Measurements from ENCODE around the gene LMBR1.
"Not testable (repeated sequence)": the region's sequence is repeated elsewhere in the genome, so short reads cannot be mapped to it uniquely, and the experiment has no call there.

Gene LMBR1

DNA sequence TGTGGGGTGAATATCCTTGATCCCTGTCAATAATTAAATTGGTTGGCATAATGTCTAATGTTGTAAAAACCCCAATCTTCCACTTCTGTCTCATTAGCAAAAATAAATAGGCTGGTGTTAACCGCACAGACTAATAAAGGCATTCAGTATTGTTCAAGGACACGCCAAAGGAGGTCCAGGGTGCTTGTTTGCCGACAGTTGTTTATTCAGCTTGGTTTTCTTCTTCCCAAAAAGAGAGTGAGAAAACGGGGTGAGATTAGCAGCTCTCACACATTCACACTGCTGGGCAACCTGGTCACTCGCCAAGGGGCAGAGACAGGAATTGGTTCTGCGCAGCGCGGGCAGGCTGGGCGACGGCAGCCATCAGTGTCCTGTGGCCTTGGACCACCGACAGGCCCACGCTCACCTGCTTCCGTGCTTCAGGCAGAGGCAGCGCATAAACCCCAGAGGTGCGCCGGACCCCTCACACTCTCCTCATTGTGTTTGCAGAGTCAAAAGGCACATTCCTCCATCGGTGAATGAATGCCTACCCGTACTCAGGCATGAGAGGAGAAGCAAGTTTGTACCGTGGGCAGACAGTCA, 26.2 kb upstream of the LMBR1 start:
- DNase-seq (ENCODE audit: low read depth): no peak
- TF ChIP-seq, protein P1, sequence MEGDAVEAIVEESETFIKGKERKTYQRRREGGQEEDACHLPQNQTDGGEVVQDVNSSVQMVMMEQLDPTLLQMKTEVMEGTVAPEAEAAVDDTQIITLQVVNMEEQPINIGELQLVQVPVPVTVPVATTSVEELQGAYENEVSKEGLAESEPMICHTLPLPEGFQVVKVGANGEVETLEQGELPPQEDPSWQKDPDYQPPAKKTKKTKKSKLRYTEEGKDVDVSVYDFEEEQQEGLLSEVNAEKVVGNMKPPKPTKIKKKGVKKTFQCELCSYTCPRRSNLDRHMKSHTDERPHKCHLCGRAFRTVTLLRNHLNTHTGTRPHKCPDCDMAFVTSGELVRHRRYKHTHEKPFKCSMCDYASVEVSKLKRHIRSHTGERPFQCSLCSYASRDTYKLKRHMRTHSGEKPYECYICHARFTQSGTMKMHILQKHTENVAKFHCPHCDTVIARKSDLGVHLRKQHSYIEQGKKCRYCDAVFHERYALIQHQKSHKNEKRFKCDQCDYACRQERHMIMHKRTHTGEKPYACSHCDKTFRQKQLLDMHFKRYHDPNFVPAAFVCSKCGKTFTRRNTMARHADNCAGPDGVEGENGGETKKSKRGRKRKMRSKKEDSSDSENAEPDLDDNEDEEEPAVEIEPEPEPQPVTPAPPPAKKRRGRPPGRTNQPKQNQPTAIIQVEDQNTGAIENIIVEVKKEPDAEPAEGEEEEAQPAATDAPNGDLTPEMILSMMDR (IDR thresholded peaks at IDR 0.05; ENCODE audit: control insufficient read depth, insufficient read depth, low read depth, low read length, missing control alignments): no peak
- H3K4me3 ChIP-seq (ENCODE audit: control insufficient read depth, low read depth, low read length): no peak overlapping the region

DNA sequence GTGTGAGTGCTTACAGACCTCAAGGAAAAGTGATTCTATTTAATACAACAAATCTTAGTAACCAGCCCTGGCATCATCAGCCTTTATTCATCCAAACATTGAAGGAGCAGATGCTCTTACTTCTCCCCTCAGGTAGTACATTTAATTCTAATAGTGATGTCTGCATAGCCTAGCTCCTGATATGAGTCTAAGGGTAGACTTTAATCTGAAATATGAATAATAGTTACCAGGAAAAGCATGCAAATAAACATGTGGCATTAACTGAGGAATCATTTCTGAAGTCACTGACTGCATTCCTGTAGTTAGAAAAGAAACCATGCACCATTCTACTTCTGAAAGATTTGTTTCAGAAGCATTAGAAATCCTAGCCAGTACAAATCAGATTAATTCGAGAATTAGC, 25.7 kb upstream of the LMBR1 start:
- no peak for DNase-seq (ENCODE audit: low read depth)
- TF ChIP-seq, protein P1 (IDR thresholded peaks at IDR 0.05; ENCODE audit: control insufficient read depth, insufficient read depth, low read depth, low read length, missing control alignments): no peak
- H3K4me3 ChIP-seq (ENCODE audit: control insufficient read depth, low read depth, low read length): no peak overlapping the region

DNA sequence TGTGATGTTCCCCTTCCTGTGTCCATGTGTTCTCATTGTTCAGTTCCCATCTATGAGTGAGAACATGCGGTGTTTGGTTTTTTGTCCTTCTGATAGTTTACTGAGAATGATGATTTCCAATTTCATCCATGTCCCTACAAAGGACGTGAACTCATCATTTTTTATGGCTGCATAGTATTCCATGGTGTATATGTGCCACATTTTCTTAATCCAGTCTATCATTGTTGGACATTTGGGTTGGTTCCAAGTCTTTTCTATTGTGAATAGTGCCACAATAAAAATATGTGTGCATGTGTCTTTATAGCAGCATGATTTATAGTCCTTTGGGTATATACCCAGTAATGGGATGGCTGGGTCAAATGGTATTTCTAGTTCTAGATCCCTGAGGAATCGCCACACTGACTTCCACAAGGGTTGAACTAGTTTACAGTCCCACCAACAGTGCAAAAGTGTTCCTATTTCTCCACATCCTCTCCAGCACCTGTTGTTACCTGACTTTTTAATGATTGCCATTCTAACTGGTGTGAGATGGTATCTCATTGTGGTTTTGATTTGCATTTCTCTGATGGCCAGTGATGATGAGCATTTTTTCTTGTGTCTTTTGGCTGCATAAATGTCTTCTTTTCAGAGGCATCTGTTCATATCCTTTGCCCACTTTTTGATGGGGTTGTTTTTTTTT, 16.7 kb upstream of the LMBR1 start:
- DNase-seq (ENCODE audit: low read depth); H3K4me3 ChIP-seq (ENCODE audit: control insufficient read depth, low read depth, low read length): not testable (repeated sequence)

DNA sequence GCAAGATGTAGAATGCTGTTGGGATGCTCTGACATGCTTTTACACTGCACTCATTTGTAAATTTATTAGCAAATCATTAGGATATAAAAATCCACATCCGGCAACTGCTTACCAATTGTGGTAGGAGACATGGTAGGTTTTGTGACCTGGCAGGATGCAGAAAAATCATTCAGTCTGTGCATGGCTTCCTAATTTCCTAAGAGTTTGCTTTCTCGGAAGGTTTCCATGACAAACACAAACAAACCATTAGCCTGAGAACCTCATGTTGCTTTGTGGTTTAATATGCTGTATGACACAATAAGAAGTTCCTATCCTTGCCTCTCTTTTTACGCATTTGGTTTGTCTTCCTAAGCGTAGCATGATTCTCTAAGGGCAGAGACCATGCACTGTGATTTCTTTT, 14.7 kb upstream of the LMBR1 start:
- no peak overlapping the region for H3K4me3 ChIP-seq (ENCODE audit: control insufficient read depth, low read depth, low read length)
- TF ChIP-seq, protein P1 (IDR thresholded peaks at IDR 0.05; ENCODE audit: control insufficient read depth, insufficient read depth, low read depth, low read length, missing control alignments): no peak
- DNase-seq (ENCODE audit: low read depth): peak; percentile 87

DNA sequence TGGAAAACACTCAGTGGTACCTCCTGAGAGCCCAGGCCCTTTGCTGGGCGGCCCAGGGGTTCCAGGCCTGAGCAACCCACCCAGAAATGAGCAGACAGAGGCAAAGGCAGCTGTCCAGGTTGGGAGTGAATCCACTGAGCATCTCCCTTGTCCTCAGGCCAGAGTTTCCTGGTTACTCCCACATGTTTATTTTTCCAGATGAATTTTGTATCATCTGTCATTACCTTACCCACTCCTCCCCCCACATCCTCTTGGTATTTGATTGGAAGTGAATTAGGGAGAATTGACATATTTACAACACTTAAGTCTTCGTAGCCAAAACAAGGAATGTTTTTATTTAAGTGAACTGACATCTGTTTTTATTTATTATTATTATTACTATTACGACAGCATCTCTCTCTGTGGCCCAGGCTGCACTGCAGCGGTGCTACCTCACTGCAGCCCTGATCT, 13.2 kb upstream of the LMBR1 start:
- no peak overlapping the region for H3K4me3 ChIP-seq (ENCODE audit: control insufficient read depth, low read depth, low read length)
- DNase-seq (ENCODE audit: low read depth): no peak
- TF ChIP-seq, protein P1 (IDR thresholded peaks at IDR 0.05; ENCODE audit: control insufficient read depth, insufficient read depth, low read depth, low read length, missing control alignments): no peak

DNA sequence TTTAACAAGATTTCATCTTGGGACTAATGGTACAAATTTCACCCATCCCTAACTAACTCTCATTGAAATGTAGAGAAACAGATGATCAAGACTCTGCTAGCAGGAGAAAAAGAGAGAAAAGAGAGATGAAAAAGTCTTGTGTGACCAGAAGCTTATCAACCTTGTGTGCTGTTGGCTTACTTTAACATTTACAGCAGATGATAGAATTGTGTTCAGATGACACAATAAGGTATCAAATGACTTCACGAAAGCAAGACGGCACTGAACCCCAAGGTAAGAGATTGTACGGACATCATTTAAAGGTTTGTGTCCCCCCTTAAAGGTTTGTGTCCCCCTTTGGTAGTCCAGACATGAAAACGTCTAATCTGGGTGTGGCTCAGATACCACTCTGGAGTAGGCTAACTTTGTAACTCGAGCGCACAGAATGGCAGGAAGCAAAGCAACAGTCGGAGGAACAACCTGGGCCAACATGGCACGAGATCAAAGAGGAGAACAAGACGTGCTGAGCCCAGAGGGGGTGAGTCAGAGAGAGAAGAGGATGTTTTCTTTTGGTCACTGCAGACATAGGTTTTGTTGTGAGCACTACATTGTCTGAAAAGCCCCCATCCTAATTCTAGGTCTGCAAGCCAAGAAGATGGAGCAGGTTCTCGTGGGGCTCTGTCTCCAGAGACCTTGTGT, 10.4 kb upstream of the LMBR1 start:
- TF ChIP-seq, protein P1 (IDR thresholded peaks at IDR 0.05; ENCODE audit: control insufficient read depth, insufficient read depth, low read depth, low read length, missing control alignments): no peak
- H3K4me3 ChIP-seq (ENCODE audit: control insufficient read depth, low read depth, low read length): no peak overlapping the region
- DNase-seq (ENCODE audit: low read depth): no peak

DNA sequence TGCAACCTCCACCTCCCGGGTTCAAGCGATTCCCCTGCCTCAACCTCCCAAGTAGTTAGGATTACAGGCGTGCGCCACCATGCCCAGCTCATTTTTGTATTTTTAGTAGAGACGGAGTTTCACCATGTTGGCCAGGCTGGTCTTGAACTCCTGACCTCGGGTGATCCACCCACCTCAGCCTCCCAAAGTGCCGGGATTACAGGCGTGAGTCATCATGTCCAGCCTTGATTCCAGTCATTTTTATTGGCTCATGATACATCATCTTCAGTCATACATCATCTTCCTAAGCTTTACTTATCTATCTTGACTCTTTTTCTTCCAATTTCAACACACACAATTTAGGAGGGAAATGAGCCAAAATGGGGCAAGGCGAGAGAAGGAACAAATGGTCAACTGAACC, 7.1 kb upstream of the LMBR1 start:
- not testable (repeated sequence) for DNase-seq (ENCODE audit: low read depth)

More for the DNA sequence above, 7.1 kb upstream of the LMBR1 start:
- not testable (repeated sequence) for H3K4me3 ChIP-seq (ENCODE audit: control insufficient read depth, low read depth, low read length)

Measured in AG09309 (cell line).